OCI-LY1 (cell line): ENCODE results near the gene BBOF1.
"Not testable (repeated sequence)": the region's sequence is repeated elsewhere in the genome, so short reads cannot be mapped to it uniquely, and the experiment has no call there.

Source experiments
- H2AFZ ChIP-seq: fragments of 200-600 bp; sonication (generic), shearing (Covaris generic); 2 replicates; pipeline ENCODE4 v1.6.0; 2014; ENCODE audit warnings: antibody characterized with exemption, mild to moderate bottlenecking, low read length
- H3F3A ChIP-seq: fragments of 200-600 bp; sonication (generic), shearing (Covaris generic); 2 replicates; pipeline ENCODE4 v1.6.0; 2014; ENCODE audit warnings: mild to moderate bottlenecking, antibody characterized with exemption, low read length, moderate library complexity; ENCODE audit not compliant: insufficient read depth
- H3K27ac ChIP-seq: fragments of 200-600 bp; sonication (generic); 2 replicates; pipeline ENCODE4 v1.5.1; 2014; ENCODE audit warnings: low read length, mixed run types, mild to moderate bottlenecking, low read depth; ENCODE audit not compliant: poor library complexity, severe bottlenecking
- H3K27me3 ChIP-seq: fragments of 200-600 bp; sonication (generic); 2 replicates; pipeline ENCODE4 v1.6.0; 2014; ENCODE audit warnings: antibody characterized with exemption, mild to moderate bottlenecking, low read length, moderate library complexity; ENCODE audit not compliant: insufficient read depth
- H3K36me3 ChIP-seq: fragments of 200-600 bp; sonication (generic); 2 replicates; pipeline ENCODE4 v1.6.1; 2014; ENCODE audit warnings: mild to moderate bottlenecking, antibody characterized with exemption, low read length, moderate library complexity, mixed read lengths; ENCODE audit not compliant: insufficient read depth
- H3K4me1 ChIP-seq: fragments of 200-600 bp; sonication (generic); 2 replicates; pipeline ENCODE4 v1.5.1; 2014; ENCODE audit warnings: mild to moderate bottlenecking, low read length, moderate library complexity; ENCODE audit not compliant: insufficient read depth, severe bottlenecking
- H3K4me2 ChIP-seq: fragments of 200-600 bp; sonication (generic), shearing (Covaris generic); 2 replicates; pipeline ENCODE4 v1.6.1; 2014; ENCODE audit warnings: low read length
- H3K4me3 ChIP-seq: fragments of 200-600 bp; sonication (generic); 2 replicates; pipeline ENCODE4 v1.5.1; 2014; ENCODE audit warnings: low read length, low read depth, mild to moderate bottlenecking, mixed read lengths; ENCODE audit not compliant: poor library complexity, severe bottlenecking
- H3K79me2 ChIP-seq: fragments of 200-600 bp; shearing (Covaris generic); 2 replicates; pipeline ENCODE4 v1.6.1; 2016; ENCODE audit warnings: mixed run types, low read length, mixed read lengths; ENCODE audit not compliant: insufficient read depth
- H3K9ac ChIP-seq: fragments of 200-600 bp; sonication (generic), shearing (Covaris generic); 2 replicates; pipeline ENCODE4 v1.6.1; 2014; ENCODE audit warnings: mild to moderate bottlenecking, low read length, mixed read lengths
- H3K9me2 ChIP-seq: fragments of 200-600 bp; sonication (generic), shearing (Covaris generic); 2 replicates; pipeline ENCODE4 v1.6.1; 2014; ENCODE audit warnings: low read depth, mild to moderate bottlenecking, low read length, mixed read lengths
- H3K9me3 ChIP-seq: fragments of 200-600 bp; shearing (Covaris generic); 2 replicates; pipeline ENCODE4 v1.6.1; 2014; ENCODE audit warnings: low read length, mixed read lengths
- H4K20me1 ChIP-seq: fragments of 200-600 bp; sonication (generic), shearing (Covaris generic); 2 replicates; pipeline ENCODE4 v1.6.0; 2016; ENCODE audit warnings: mild to moderate bottlenecking, low read length; ENCODE audit not compliant: insufficient read depth
- EZH2 ChIP-seq: fragments of 200-600 bp; sonication (generic), shearing (Covaris generic); IDR thresholded peaks from 2 replicates; pipeline ENCODE4 v1.8.0; 2017; ENCODE audit warnings: borderline replicate concordance, mixed run types, mild to moderate bottlenecking, antibody characterized with exemption, low read length, moderate library complexity, mixed read lengths
- TF ChIP-seq, protein P1 (sequence below): fragments of 200-600 bp; sonication (generic), shearing (Covaris generic); IDR thresholded peaks from 2 replicates; pipeline ENCODE4 v1.5.1; 2017; ENCODE audit warnings: mild to moderate bottlenecking, antibody characterized with exemption, low read length, moderate library complexity, mixed read lengths

The BBOF1 gene

DNA sequence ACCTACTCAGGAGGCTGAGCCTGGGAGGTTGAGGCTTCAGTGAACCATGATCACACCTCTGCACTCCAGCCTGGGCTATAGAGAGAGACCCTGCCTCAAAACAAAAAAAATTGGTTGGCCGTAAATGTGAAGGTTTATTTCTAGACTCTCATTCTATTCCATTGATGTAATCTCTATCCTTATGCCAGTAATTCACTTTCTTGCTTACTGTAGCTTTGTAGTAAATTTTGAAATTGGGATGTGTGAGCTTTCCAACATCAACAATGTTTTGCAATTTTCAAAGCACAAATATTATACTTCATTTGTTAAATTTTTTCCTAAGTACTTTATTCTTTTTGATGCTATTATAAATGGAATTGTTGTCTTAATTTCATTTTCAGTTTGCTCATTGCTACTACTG is 90.2 kb downstream of the BBOF1 start:
- no peaks in the 10 kb centered on the region for H3F3A ChIP-seq
- H3K27ac ChIP-seq: no peak overlapping the region
- H3K27me3 ChIP-seq: no peaks in the 10 kb centered on the region
- no peaks in the 10 kb centered on the region for H3K79me2 ChIP-seq
- no peaks in the 10 kb centered on the region for H3K9me2 ChIP-seq
- H3K4me3 ChIP-seq: no peak overlapping the region
- no peak overlapping the region for H3K9ac ChIP-seq
- TF ChIP-seq, protein P1, sequence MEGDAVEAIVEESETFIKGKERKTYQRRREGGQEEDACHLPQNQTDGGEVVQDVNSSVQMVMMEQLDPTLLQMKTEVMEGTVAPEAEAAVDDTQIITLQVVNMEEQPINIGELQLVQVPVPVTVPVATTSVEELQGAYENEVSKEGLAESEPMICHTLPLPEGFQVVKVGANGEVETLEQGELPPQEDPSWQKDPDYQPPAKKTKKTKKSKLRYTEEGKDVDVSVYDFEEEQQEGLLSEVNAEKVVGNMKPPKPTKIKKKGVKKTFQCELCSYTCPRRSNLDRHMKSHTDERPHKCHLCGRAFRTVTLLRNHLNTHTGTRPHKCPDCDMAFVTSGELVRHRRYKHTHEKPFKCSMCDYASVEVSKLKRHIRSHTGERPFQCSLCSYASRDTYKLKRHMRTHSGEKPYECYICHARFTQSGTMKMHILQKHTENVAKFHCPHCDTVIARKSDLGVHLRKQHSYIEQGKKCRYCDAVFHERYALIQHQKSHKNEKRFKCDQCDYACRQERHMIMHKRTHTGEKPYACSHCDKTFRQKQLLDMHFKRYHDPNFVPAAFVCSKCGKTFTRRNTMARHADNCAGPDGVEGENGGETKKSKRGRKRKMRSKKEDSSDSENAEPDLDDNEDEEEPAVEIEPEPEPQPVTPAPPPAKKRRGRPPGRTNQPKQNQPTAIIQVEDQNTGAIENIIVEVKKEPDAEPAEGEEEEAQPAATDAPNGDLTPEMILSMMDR: no peak
- no peak for TF ChIP-seq EZH2
- no peaks in the 10 kb centered on the region for H3K9me3 ChIP-seq
- H3K36me3 ChIP-seq: peaks cover 14% of the 10 kb centered on the region; the same call in 1 of the 2 replicates
- H3K4me1 ChIP-seq: no peaks in the 10 kb centered on the region
- H3K4me2 ChIP-seq: no peak overlapping the region
- no peak overlapping the region for H2AFZ ChIP-seq
- no peaks in the 10 kb centered on the region for H4K20me1 ChIP-seq

DNA sequence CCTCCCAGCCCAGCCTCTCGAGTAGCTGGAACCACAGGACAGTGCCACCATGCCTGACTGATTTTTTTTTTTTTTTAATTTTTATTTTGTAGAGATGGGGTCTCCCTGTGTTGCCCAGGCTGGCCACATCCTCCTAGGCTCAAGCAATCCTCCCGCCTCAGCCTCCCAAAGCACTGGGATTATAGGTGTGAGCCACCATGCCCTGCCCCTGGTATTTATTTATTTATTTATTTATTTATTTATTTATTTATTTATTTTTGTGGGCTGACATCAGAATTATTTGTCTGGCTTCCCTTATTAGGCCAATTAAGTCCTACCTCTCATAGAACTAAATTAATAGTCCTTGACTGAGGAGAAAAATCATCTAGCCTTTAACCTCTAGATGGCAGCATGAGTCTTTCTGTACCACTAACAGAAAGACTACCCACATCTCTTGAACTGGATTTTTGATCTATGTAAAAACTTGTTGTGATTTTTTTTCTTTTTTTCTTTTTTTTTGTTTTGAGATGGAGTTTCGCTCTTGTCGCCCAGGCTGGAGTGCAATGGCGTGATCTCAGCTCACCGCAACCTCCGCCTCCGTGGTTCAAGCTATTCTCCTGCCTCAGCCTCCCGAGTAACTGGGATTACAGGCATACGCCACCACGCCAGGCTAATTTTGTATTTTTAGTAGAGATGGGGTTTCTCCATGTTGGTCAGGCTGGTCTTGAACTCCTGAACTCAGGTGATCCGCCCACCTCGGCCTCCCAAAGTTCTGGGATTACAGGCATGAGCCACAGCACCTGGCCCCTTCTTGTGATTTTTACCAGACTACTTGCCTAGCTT is 92.5 kb downstream of the BBOF1 start:
- not testable (repeated sequence) for H3K9me2 ChIP-seq, H3K4me3 ChIP-seq, H3K27me3 ChIP-seq

More for the DNA sequence above, 92.5 kb downstream of the BBOF1 start:
- not testable (repeated sequence) for H3K4me2 ChIP-seq, H3F3A ChIP-seq, H3K9ac ChIP-seq, H3K9me3 ChIP-seq, H4K20me1 ChIP-seq, H3K4me1 ChIP-seq, H3K27ac ChIP-seq, H3K79me2 ChIP-seq, H2AFZ ChIP-seq
- TF ChIP-seq, protein P1: peak; percentile 64
- peaks cover 11% of the 10 kb centered on the region; the same call in 1 of the 2 replicates for H3K36me3 ChIP-seq
